Neutrophil (primary cell): ENCODE measurements around the gene TMEM179.

ENCODE experiments used
- H3K27ac ChIP-seq: fragments of 200-600 bp; sonication (generic); 2 replicates; pipeline ENCODE4 v1.5.1; 2016; ENCODE audit warnings: mild to moderate bottlenecking, moderate library complexity
- H3K27me3 ChIP-seq: fragments of 200-600 bp; sonication (generic); 2 replicates; pipeline ENCODE4 v1.6.0; 2016; ENCODE audit warnings: mild to moderate bottlenecking
- H3K36me3 ChIP-seq: fragments of 200-600 bp; sonication (generic); 2 replicates; pipeline ENCODE4 v1.5.1; 2017
- H3K4me1 ChIP-seq, 2 experiments: fragments of 200-600 bp in 1 of 2; sonication (generic) in 1 of 2; 1 replicate in 1 of 2; 2 replicates in 1 of 2; pipeline versions ENCODE4 v1.5.1 to v1.6.1; 2013 to 2016; ENCODE audit warnings: low read depth in 1 of 2, low read length in 1 of 2, mild to moderate bottlenecking in 1 of 2, moderate library complexity in 1 of 2; ENCODE audit not compliant: control insufficient read depth in 1 of 2, insufficient read depth in 1 of 2
- H3K4me3 ChIP-seq, 2 experiments: fragments of 200-600 bp in 1 of 2; sonication (generic) in 1 of 2; 1 replicate in 1 of 2; 2 replicates in 1 of 2; pipeline ENCODE4 v1.5.1; 2013 to 2016; ENCODE audit warnings: low read depth in 1 of 2, low read length in 1 of 2, mild to moderate bottlenecking in 1 of 2, moderate library complexity in 1 of 2
- H3K9me3 ChIP-seq: fragments of 200-600 bp; sonication (generic); 2 replicates; pipeline ENCODE4 v1.5.1; 2016
- CTCF ChIP-seq: fragments of 200-600 bp; sonication (generic); IDR thresholded peaks from 2 replicates; pipeline ENCODE4 v1.5.1; 2016; ENCODE audit warnings: antibody characterized with exemption

TMEM179 gene

GRCh38 chr14:104650981-104651875 lies 46.7 kb upstream of the TMEM179 start:
- H3K4me1 ChIP-seq: peaks cover 4 to 5% of the 10 kb centered on the region in 2 experiments
- TF ChIP-seq CTCF: no peak

GRCh38 chr14:104650057-104650980 lies 45.7 kb upstream of the TMEM179 start:
- H3K27ac ChIP-seq: no peak overlapping the region
- TF ChIP-seq CTCF: peak; percentile 72
- H3K4me1 ChIP-seq: peaks cover 4 to 5% of the 10 kb centered on the region in 2 experiments
- H3K9me3 ChIP-seq: no peaks in the 10 kb centered on the region
- peaks cover 28% of the 10 kb centered on the region for H3K27me3 ChIP-seq
- H3K4me3 ChIP-seq: no peak overlapping the region
- no peaks in the 10 kb centered on the region for H3K36me3 ChIP-seq

More at GRCh38 chr14:104650981-104651875, 46.7 kb upstream of the TMEM179 start:
- Histone ChIP-seq H3K27me3 (peaks cover 32% of the 10 kb centered on the region), H3K27ac (no peak overlapping the region), H3K4me3 (no peak overlapping the region), H3K36me3 (no peaks in the 10 kb centered on the region), H3K9me3 (no peaks in the 10 kb centered on the region)

GRCh38 chr14:104647467-104648043 lies 43.0 kb upstream of the TMEM179 start:
- Histone ChIP-seq H3K4me1 (peaks cover 4 to 5% of the 10 kb centered on the region in 2 experiments), H3K36me3 (no peaks in the 10 kb centered on the region), H3K27me3 (peaks cover 28% of the 10 kb centered on the region), H3K4me3 (no peak overlapping the region), H3K9me3 (no peaks in the 10 kb centered on the region), H3K27ac (no peak overlapping the region)
- TF ChIP-seq CTCF: no peak

GRCh38 chr14:104644656-104645378 lies 40.2 kb upstream of the TMEM179 start:
- Histone ChIP-seq H3K27ac (no peak overlapping the region), H3K4me1 (no peaks in the 10 kb centered on the region), H3K4me3 (no peak overlapping the region), H3K9me3 (no peaks in the 10 kb centered on the region), H3K36me3 (no peaks in the 10 kb centered on the region), H3K27me3 (peaks cover 17% of the 10 kb centered on the region)
- no peak for TF ChIP-seq CTCF

- Histone ChIP-seq H3K27me3 (peaks cover 17% of the 10 kb centered on the region), H3K4me1 (no peaks in the 10 kb centered on the region), H3K9me3 (no peaks in the 10 kb centered on the region), H3K4me3 (no peak overlapping the region), H3K27ac (no peak overlapping the region), H3K36me3 (no peaks in the 10 kb centered on the region)
- TF ChIP-seq CTCF: no peak
Measured at GRCh38 chr14:104644091-104644635, 39.6 kb upstream of the TMEM179 start.
